ENCODE data around the gene ZNF423. TPM values are rescaled to one million over a fixed set of nuclear protein-coding genes. Genes with fewer than 3 reads are reported as not detected.

ZNF423 gene
- total and polyA plus RNA-seq, 2 experiments from 2014 or later = 14.9 to 41.8 TPM

- Histone ChIP-seq H3K79me2 (replicated peaks; ENCODE audit: insufficient read depth) (no peaks in the 10 kb centered on the region), H3F3A (replicated peaks; ENCODE audit: low read depth) (no peaks in the 10 kb centered on the region), H2AFZ (no peak overlapping the region), H3K36me3 (ENCODE audit: insufficient read depth) (no peaks in the 10 kb centered on the region), H3K4me3 (no peak overlapping the region), H3K4me1 (ENCODE audit: insufficient read depth) (no peaks in the 10 kb centered on the region), H3K27ac (ENCODE audit: low read depth) (no peak overlapping the region), H3K27me3 (ENCODE audit: insufficient read depth) (no peaks in the 10 kb centered on the region), H4K20me1 (replicated peaks; ENCODE audit: insufficient read depth) (no peaks in the 10 kb centered on the region), H3K9me2 (ENCODE audit: insufficient read depth) (no peaks in the 10 kb centered on the region), H3K4me2 (no peak overlapping the region)
- H3K27me3 Mint-ChIP-seq (ENCODE audit: insufficient read depth, low read depth, poor library complexity) = peaks cover 4% of the 10 kb centered on the region
- TF ChIP-seq JUNB (IDR thresholded peaks at IDR 0.05; ENCODE audit: unreplicated experiment) (no peak), NANOG (IDR thresholded peaks at IDR 0.05; ENCODE audit: borderline replicate concordance) (no peak)
- TF ChIP-seq, protein P1, sequence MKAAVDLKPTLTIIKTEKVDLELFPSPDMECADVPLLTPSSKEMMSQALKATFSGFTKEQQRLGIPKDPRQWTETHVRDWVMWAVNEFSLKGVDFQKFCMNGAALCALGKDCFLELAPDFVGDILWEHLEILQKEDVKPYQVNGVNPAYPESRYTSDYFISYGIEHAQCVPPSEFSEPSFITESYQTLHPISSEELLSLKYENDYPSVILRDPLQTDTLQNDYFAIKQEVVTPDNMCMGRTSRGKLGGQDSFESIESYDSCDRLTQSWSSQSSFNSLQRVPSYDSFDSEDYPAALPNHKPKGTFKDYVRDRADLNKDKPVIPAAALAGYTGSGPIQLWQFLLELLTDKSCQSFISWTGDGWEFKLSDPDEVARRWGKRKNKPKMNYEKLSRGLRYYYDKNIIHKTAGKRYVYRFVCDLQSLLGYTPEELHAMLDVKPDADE (IDR thresholded peaks at IDR 0.05) = no peak
- TF ChIP-seq, protein P2, sequence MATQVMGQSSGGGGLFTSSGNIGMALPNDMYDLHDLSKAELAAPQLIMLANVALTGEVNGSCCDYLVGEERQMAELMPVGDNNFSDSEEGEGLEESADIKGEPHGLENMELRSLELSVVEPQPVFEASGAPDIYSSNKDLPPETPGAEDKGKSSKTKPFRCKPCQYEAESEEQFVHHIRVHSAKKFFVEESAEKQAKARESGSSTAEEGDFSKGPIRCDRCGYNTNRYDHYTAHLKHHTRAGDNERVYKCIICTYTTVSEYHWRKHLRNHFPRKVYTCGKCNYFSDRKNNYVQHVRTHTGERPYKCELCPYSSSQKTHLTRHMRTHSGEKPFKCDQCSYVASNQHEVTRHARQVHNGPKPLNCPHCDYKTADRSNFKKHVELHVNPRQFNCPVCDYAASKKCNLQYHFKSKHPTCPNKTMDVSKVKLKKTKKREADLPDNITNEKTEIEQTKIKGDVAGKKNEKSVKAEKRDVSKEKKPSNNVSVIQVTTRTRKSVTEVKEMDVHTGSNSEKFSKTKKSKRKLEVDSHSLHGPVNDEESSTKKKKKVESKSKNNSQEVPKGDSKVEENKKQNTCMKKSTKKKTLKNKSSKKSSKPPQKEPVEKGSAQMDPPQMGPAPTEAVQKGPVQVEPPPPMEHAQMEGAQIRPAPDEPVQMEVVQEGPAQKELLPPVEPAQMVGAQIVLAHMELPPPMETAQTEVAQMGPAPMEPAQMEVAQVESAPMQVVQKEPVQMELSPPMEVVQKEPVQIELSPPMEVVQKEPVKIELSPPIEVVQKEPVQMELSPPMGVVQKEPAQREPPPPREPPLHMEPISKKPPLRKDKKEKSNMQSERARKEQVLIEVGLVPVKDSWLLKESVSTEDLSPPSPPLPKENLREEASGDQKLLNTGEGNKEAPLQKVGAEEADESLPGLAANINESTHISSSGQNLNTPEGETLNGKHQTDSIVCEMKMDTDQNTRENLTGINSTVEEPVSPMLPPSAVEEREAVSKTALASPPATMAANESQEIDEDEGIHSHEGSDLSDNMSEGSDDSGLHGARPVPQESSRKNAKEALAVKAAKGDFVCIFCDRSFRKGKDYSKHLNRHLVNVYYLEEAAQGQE (IDR thresholded peaks at IDR 0.05; ENCODE audit: unreplicated experiment) = no peak
- ATAC-seq (no peak), DNase-seq (ENCODE audit: low spot score) (no peak)
- H3K4me1 Mint-ChIP-seq = no peaks in the 10 kb centered on the region
- no peaks in the 10 kb centered on the region for H3K9me3 Mint-ChIP-seq
- H3K27ac Mint-ChIP-seq = no peak overlapping the region
- H3K4me3 Mint-ChIP-seq = no peak overlapping the region
- H3K36me3 Mint-ChIP-seq (ENCODE audit: low read depth) = no peaks in the 10 kb centered on the region
These were observed 45.8 kb upstream of the ZNF423 start for GRCh38 chr16:49901711-49902110.

- Histone ChIP-seq H3K9me2 (ENCODE audit: insufficient read depth) (no peaks in the 10 kb centered on the region), H3K4me2 (no peak overlapping the region), H3K27me3 (ENCODE audit: insufficient read depth) (no peaks in the 10 kb centered on the region), H2AFZ (no peak overlapping the region), H3K4me3 (no peak overlapping the region), H4K20me1 (replicated peaks; ENCODE audit: insufficient read depth) (no peaks in the 10 kb centered on the region), H3K79me2 (replicated peaks; ENCODE audit: insufficient read depth) (no peaks in the 10 kb centered on the region), H3K36me3 (ENCODE audit: insufficient read depth) (no peaks in the 10 kb centered on the region), H3K4me1 (ENCODE audit: insufficient read depth) (no peaks in the 10 kb centered on the region), H3F3A (replicated peaks; ENCODE audit: low read depth) (no peaks in the 10 kb centered on the region), H3K27ac (ENCODE audit: low read depth) (no peak overlapping the region)
- DNase-seq (ENCODE audit: low spot score) (no peak), ATAC-seq (no peak)
- TF ChIP-seq, protein P1 (IDR thresholded peaks at IDR 0.05) = no peak
- TF ChIP-seq ZNF331 (CRISPR knock-in tag; IDR thresholded peaks at IDR 0.05; ENCODE audit: low read depth) = no peak
- TF ChIP-seq CREB1 (CRISPR knock-in tag; IDR thresholded peaks at IDR 0.05; ENCODE audit: low read depth) = no peak
- no peaks in the 10 kb centered on the region for H3K36me3 Mint-ChIP-seq (ENCODE audit: low read depth)
- H3K4me3 Mint-ChIP-seq = no peak overlapping the region
- H3K27me3 Mint-ChIP-seq (ENCODE audit: insufficient read depth, low read depth, poor library complexity) = peaks cover 6% of the 10 kb centered on the region
- no peaks in the 10 kb centered on the region for H3K9me3 Mint-ChIP-seq
- H3K4me1 Mint-ChIP-seq = no peaks in the 10 kb centered on the region
- no peak overlapping the region for H3K27ac Mint-ChIP-seq
These were observed 45.0 kb upstream of the ZNF423 start for GRCh38 chr16:49900875-49901274.
